Measurements from ENCODE around the gene WRAP73.

Gene WRAP73

GRCh38 chr1:3603571-3604467, 46.1 kb downstream of the WRAP73 start:
- no peak for DNase-seq (ENCODE audit: low read depth, low spot score)
- peak overlapping the region; percentile 9 for H3K27ac ChIP-seq

GRCh38 chr1:3603156-3603555, 46.7 kb downstream of the WRAP73 start:
- no peak overlapping the region for H3K27ac ChIP-seq
- DNase-seq (ENCODE audit: low read depth, low spot score), result no peak

GRCh38 chr1:3602375-3602774, 47.5 kb downstream of the WRAP73 start:
- no peak overlapping the region for H3K27ac ChIP-seq
- no peak for DNase-seq (ENCODE audit: low read depth, low spot score)

GRCh38 chr1:3601743-3602142, 48.2 kb downstream of the WRAP73 start:
- no peak for DNase-seq (ENCODE audit: low read depth, low spot score)
- H3K27ac ChIP-seq, result no peak overlapping the region

GRCh38 chr1:3600354-3600753, 49.5 kb downstream of the WRAP73 start:
- DNase-seq (ENCODE audit: low read depth, low spot score), result no peak
- no peak overlapping the region for H3K27ac ChIP-seq

- H3K27ac ChIP-seq, result no peak overlapping the region
- DNase-seq (ENCODE audit: low read depth, low spot score), result no peak
Observed at GRCh38 chr1:3599816-3600215, 50.1 kb downstream of the WRAP73 start.

- H3K27ac ChIP-seq, result no peak overlapping the region
- no peak for DNase-seq (ENCODE audit: low read depth, low spot score)
Observed at GRCh38 chr1:3599286-3599811, 50.6 kb downstream of the WRAP73 start.

GRCh38 chr1:3598522-3599285, 51.2 kb downstream of the WRAP73 start:
- no peak for DNase-seq (ENCODE audit: low read depth, low spot score)
- no peak overlapping the region for H3K27ac ChIP-seq

GRCh38 chr1:3598051-3598491, 51.8 kb downstream of the WRAP73 start:
- no peak overlapping the region for H3K27ac ChIP-seq
- DNase-seq (ENCODE audit: low read depth, low spot score), result no peak

- DNase-seq (ENCODE audit: low read depth, low spot score), result no peak
- no peak overlapping the region for H3K27ac ChIP-seq
Observed at GRCh38 chr1:3597599-3597964, 52.3 kb downstream of the WRAP73 start.

- H3K27ac ChIP-seq, result no peak overlapping the region
- no peak for DNase-seq (ENCODE audit: low read depth, low spot score)
Observed at GRCh38 chr1:3596663-3597598, 53.0 kb downstream of the WRAP73 start.

GRCh38 chr1:3595949-3596348, 54.0 kb downstream of the WRAP73 start:
- no peak for DNase-seq (ENCODE audit: low read depth, low spot score)
- H3K27ac ChIP-seq, result no peak overlapping the region

GRCh38 chr1:3594706-3595377, 55.1 kb downstream of the WRAP73 start:
- H3K27ac ChIP-seq, result no peak overlapping the region
- DNase-seq (ENCODE audit: low read depth, low spot score), result no peak

GRCh38 chr1:3593745-3594144, 56.2 kb downstream of the WRAP73 start:
- DNase-seq (ENCODE audit: low read depth, low spot score), result no peak
- no peak overlapping the region for H3K27ac ChIP-seq

GRCh38 chr1:3593334-3593733, 56.6 kb downstream of the WRAP73 start:
- no peak overlapping the region for H3K27ac ChIP-seq
- no peak for DNase-seq (ENCODE audit: low read depth, low spot score)

GRCh38 chr1:3590951-3591865, 58.7 kb downstream of the WRAP73 start:
- DNase-seq (ENCODE audit: low read depth, low spot score), result no peak
- H3K27ac ChIP-seq, result no peak overlapping the region

- no peak overlapping the region for H3K27ac ChIP-seq
- DNase-seq (ENCODE audit: low read depth, low spot score), result no peak
Observed at GRCh38 chr1:3590139-3590763, 59.7 kb downstream of the WRAP73 start.

GRCh38 chr1:3588395-3588794, 61.5 kb downstream of the WRAP73 start:
- H3K27ac ChIP-seq, result no peak overlapping the region
- no peak for DNase-seq (ENCODE audit: low read depth, low spot score)

All from epithelial cell of prostate (primary cell).